ENCODE measurements around the gene NFILZ.

NFILZ gene, protein sequence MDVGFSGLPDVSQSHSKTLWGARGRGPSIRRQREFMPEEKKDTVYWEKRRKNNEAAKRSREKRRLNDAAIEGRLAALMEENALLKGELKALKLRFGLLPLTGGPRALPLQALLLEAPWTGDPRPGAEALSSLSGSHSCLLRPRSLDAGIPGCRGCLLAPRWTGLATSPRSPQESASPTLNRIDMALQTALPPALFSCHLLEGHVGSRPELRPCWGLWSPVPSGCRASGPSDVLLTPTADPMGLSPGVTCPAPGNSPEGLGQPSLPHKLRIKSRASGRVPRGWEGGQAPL

GRCh38 chr19:8629996-8630683, at the start of gene NFILZ:
Gene NFILZ (plus strand): TSS chr19:8630633. CDS start chr19:8676766, 46,133 bp downstream.
- no peak for DNase-seq (ENCODE audit: low spot score)
- TF ChIP-seq, protein P1, sequence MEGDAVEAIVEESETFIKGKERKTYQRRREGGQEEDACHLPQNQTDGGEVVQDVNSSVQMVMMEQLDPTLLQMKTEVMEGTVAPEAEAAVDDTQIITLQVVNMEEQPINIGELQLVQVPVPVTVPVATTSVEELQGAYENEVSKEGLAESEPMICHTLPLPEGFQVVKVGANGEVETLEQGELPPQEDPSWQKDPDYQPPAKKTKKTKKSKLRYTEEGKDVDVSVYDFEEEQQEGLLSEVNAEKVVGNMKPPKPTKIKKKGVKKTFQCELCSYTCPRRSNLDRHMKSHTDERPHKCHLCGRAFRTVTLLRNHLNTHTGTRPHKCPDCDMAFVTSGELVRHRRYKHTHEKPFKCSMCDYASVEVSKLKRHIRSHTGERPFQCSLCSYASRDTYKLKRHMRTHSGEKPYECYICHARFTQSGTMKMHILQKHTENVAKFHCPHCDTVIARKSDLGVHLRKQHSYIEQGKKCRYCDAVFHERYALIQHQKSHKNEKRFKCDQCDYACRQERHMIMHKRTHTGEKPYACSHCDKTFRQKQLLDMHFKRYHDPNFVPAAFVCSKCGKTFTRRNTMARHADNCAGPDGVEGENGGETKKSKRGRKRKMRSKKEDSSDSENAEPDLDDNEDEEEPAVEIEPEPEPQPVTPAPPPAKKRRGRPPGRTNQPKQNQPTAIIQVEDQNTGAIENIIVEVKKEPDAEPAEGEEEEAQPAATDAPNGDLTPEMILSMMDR (IDR thresholded peaks at IDR 0.05; ENCODE audit: extremely low read depth, missing control alignments): no peak

DNA sequence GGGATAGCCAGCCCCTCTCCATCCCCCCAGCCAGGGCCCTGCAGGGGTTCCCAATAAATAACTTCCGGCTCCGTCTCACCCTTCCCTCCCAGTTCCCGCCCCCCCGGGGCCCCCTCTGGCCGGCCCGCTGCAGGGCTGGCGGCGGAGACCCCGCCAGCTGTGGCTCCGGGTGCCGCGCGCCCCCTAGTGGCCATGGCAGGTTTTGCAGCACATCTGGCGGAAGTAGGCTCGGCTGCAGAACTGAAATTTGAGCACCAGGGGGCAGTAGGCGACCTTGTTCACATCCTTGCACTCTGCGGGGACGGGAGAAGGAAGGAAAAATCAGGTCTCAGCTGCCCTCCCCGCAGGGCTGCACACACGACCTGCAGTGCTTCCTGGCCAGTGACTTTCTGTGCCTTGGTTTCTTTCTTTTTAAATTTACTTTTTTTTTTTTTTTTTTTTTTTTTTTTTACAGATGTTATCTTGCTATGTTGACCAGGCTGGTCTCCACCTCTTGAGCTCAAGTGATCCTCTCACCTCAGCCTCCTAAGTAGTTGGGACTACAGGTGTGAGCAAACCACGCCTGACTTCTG, 49.6 kb upstream of the NFILZ start:
- peak; percentile 90 for DNase-seq (ENCODE audit: low spot score)
- TF ChIP-seq, protein P1 (IDR thresholded peaks at IDR 0.05; ENCODE audit: extremely low read depth, missing control alignments): peak; percentile 99

GRCh38 chr19:8584965-8585893, 45.2 kb upstream of the NFILZ start:
- peak; percentile 42 for DNase-seq (ENCODE audit: low spot score)
- TF ChIP-seq, protein P1 (IDR thresholded peaks at IDR 0.05; ENCODE audit: extremely low read depth, missing control alignments): no peak

DNA sequence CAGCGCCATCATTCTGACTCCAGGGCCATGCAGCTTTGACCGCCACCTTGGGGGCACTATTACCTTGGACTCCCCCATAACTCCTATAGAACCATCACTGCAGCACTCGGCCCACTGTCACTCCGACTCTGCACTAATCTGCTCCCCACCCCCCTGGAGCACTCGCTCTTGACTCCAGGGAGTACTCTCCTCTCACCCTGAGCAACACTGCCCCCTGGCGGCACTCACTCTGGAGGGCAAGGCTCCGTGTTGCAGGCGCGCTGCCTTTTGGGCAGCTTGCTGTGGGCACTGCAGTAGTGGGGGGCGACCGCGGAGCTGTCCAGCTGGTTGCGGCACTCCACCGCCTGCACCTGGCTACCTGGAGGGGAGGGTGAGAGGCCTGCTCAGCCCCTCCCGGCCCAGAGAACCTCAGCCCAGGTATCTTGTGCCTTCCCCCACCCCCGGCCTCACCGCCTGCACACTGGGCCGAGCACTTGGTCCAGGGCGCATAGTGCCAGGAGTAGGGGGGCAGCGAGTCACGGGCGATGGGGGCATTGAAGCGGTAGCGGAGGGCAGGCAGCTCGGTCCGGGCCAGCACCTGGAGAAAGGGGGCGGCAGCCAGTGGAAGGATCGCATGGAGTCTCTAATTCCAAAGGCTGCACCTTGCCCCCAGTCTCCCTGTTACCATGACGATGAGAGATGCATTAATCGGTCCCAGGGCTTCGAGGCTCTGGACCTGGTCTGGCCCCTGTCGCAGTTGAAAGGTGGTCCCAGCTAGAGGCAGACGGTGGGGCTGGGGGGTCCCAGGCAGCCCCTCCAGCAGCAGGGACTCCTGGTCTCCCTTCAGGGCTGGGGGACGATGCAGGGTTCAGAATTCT, 44.3 kb upstream of the NFILZ start:
- TF ChIP-seq, protein P1 (IDR thresholded peaks at IDR 0.05; ENCODE audit: extremely low read depth, missing control alignments): peak; percentile 50
- DNase-seq (ENCODE audit: low spot score): peak; percentile 74

DNA sequence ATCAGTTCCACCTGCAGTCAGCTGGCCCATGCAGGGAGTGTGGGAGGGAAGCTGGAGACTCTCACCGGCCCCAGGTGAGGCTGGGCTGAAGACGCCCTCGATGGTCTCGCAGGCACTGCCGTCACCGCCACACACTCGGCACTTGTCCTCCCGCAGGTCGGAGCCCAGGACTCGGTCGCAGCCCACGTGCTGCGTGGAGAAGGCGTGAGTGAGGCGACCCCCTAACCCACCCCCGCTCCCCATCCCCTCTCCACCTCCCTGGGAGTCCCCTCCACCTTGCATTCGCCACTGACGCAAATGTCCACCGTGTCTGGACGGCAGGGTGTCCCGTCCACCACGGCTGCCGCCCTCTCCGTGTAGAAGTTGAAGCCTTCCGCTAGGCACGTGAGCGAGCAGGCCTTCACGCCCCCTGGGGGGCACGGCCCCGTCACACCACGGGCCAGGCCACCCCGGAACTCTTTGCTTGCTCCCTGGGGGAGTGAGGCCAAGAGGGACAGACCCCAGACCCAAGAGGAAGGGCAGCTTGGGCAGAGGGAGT, 41.2 kb upstream of the NFILZ start:
- TF ChIP-seq, protein P1 (IDR thresholded peaks at IDR 0.05; ENCODE audit: extremely low read depth, missing control alignments): no peak
- DNase-seq (ENCODE audit: low spot score): no peak
